ENCODE results near the gene TSEN15.

TSEN15 gene

GRCh38 chr1:184051485-184052193 lies at the start of gene TSEN15:
Gene TSEN15 (plus strand): TSS chr1:184051730. CDS start chr1:184051756, 26 bp downstream.
- peak; percentile 73 to 74 for DNase-seq

- DNase-seq: no peak
Measured at GRCh38 chr1:184002071-184002470, 49.5 kb upstream of the TSEN15 start.

- DNase-seq: no peak
Measured at GRCh38 chr1:184004935-184005334, 46.6 kb upstream of the TSEN15 start.

GRCh38 chr1:184005506-184005905 lies 46.0 kb upstream of the TSEN15 start:
- no peak for DNase-seq

GRCh38 chr1:184010788-184011187 lies 40.7 kb upstream of the TSEN15 start:
- DNase-seq: no peak

- no peak for DNase-seq
Measured at GRCh38 chr1:184012187-184012586, 39.3 kb upstream of the TSEN15 start.

- DNase-seq: no peak
Measured at GRCh38 chr1:184014271-184014670, 37.3 kb upstream of the TSEN15 start.

GRCh38 chr1:184016169-184016568 lies 35.4 kb upstream of the TSEN15 start:
- no peak for DNase-seq

- DNase-seq: peak in 1 of 2 donors; percentile 1
Measured at GRCh38 chr1:184017306-184017705, 34.2 kb upstream of the TSEN15 start.

GRCh38 chr1:184018622-184019021 lies 32.9 kb upstream of the TSEN15 start:
- no peak for DNase-seq

- DNase-seq: no peak
Measured at GRCh38 chr1:184019069-184019468, 32.5 kb upstream of the TSEN15 start.

- DNase-seq: no peak
Measured at GRCh38 chr1:184019506-184019905, 32.0 kb upstream of the TSEN15 start.

GRCh38 chr1:184020328-184020727 lies 31.2 kb upstream of the TSEN15 start:
- DNase-seq: no peak

GRCh38 chr1:184020855-184021254 lies 30.7 kb upstream of the TSEN15 start:
- DNase-seq: no peak

- DNase-seq: no peak
Measured at GRCh38 chr1:184021728-184022127, 29.8 kb upstream of the TSEN15 start.

GRCh38 chr1:184022668-184023067 lies 28.9 kb upstream of the TSEN15 start:
- no peak for DNase-seq

- no peak for DNase-seq
Measured at GRCh38 chr1:184023171-184023570, 28.4 kb upstream of the TSEN15 start.

GRCh38 chr1:184025242-184025675 lies 26.3 kb upstream of the TSEN15 start:
- no peak for DNase-seq

GRCh38 chr1:184027826-184028695 lies 23.5 kb upstream of the TSEN15 start:
- DNase-seq: no peak

- DNase-seq: no peak
Measured at GRCh38 chr1:184028854-184029623, 22.5 kb upstream of the TSEN15 start.

GRCh38 chr1:184030433-184031091 lies 21.0 kb upstream of the TSEN15 start:
- DNase-seq: no peak

- DNase-seq: no peak
Measured at GRCh38 chr1:184031092-184031408, 20.5 kb upstream of the TSEN15 start.
